ENCODE measurements around the gene KCNAB1. TPM values are rescaled to one million over a fixed set of nuclear protein-coding genes. Genes with fewer than 3 reads are reported as not detected.
A peak's percentile ranks its signal among the peaks of the same experiment; 100 is the strongest.

Gene KCNAB1
- total RNA-seq, 2 experiments from 2014 or later = not detected

DNA sequence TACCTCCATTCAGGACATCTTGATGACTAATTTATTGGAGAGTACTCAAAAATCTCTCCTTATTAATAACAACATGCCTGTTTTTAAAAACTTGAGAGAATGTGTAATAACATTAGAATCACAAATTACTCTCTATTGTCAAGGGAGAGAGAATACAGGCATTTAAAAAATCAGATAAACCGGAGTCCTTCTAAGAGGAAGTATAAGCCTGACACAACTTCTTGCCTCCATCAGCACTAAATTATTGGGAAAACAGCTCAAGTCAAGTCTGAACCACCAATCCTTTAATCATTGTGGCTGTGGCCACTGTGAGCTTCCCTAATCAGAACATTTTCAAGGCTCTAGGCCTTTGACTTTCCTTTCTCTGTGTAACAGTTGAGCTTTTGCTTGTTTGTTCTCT lies 396.6 kb downstream of the KCNAB1 start:
- no peaks in the 10 kb centered on the region for H3K36me3 Mint-ChIP-seq
- peaks cover 13% of the 10 kb centered on the region for H3K4me1 Mint-ChIP-seq (ENCODE audit: low read depth)
- H3K27ac Mint-ChIP-seq = no peak overlapping the region
- H3K4me3 Mint-ChIP-seq = no peak overlapping the region
- no peaks in the 10 kb centered on the region for H3K9me3 Mint-ChIP-seq
- intact Hi-C loops (cut with micrococcal nuclease) = no loop called here
- POLR2A ChIA-PET = no interaction called here
- CTCF ChIA-PET = interaction anchor here (0.6 to 1.4 kb wide), 3 partner anchors 473 to 620 kb away, joined by 3 to 7 read pairs (median 6); no protein-coding TSS in a partner anchor
- DNase-seq = no peak
- H3K27me3 Mint-ChIP-seq = peaks cover 3% of the 10 kb centered on the region

DNA sequence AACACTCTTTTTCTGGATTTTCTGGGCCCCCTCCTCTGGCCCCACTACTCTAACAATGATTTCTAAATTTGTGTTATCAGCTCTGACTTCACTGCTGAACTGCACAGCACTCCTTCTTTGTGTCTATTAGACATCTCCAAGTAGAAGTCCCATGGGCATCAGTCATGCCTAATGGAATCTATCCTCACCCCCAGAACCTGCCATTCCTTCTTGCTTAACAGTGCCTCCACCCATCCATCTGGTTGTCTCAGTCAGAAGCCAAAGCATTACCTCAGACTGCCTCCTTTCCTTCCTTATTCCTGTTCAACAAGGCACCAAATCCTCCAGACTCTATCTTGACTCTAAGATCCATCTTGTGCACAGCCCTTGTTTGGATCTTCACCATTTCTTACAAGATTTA lies 398.3 kb downstream of the KCNAB1 start:
- POLR2A ChIA-PET = no interaction called here
- CTCF ChIA-PET = interaction anchor here (1.2 to 1.5 kb wide), 3 partner anchors 9 to 366 kb away, joined by 3 to 7 read pairs (median 5); no protein-coding TSS in a partner anchor
- H3K4me3 Mint-ChIP-seq = no peak overlapping the region
- no peak for DNase-seq
- H3K9me3 Mint-ChIP-seq = no peaks in the 10 kb centered on the region
- peaks cover 9% of the 10 kb centered on the region for H3K27me3 Mint-ChIP-seq
- H3K36me3 Mint-ChIP-seq = no peaks in the 10 kb centered on the region
- H3K4me1 Mint-ChIP-seq (ENCODE audit: low read depth) = peaks cover 10% of the 10 kb centered on the region
- H3K27ac Mint-ChIP-seq = no peak overlapping the region
- intact Hi-C loops (cut with micrococcal nuclease) = loop anchor here (1.0 kb wide), 1 partner anchor 34 kb away; no protein-coding TSS in a partner anchor

DNA sequence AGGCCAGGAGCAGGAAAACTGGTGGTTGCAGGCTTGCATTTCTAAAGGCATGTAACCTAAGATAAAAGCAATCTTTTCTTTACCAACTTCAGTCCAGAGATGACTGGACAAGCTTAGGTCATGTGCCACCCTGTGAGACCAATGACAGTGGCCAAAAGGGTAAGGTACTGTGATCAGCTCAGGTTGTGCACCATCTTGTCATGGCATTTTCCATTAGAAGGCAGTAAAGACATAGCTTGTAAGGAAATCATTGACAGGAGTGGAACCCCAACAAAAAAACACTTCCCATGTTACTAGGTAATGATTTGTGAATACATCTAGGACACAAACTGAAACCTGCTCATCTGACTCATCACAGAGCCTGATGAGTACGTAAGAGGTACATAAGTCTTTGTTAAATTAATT lies 399.4 kb downstream of the KCNAB1 start:
- Mint-ChIP-seq H3K27ac (no peak overlapping the region), H3K4me3 (no peak overlapping the region), H3K27me3 (peaks cover 9% of the 10 kb centered on the region), H3K4me1 (ENCODE audit: low read depth) (peaks cover 19% of the 10 kb centered on the region), H3K36me3 (peaks cover 3% of the 10 kb centered on the region), H3K9me3 (peaks cover 3% of the 10 kb centered on the region)
- ChIA-PET CTCF (interaction anchor here (0.8 to 1.5 kb wide), 4 partner anchors 10 to 369 kb away, joined by 3 to 7 read pairs (median 4); partner anchors contain the start of gene SSR3), POLR2A (interaction anchor here (1.0 to 1.2 kb wide), 2 partner anchors 9 to 14 kb away, joined by 3 read pairs; no protein-coding TSS in a partner anchor)
- intact Hi-C loops (cut with micrococcal nuclease) = loop anchor here (1.0 kb wide), 1 partner anchor 35 kb away; no protein-coding TSS in a partner anchor
- peak; percentile 41 for DNase-seq

DNA sequence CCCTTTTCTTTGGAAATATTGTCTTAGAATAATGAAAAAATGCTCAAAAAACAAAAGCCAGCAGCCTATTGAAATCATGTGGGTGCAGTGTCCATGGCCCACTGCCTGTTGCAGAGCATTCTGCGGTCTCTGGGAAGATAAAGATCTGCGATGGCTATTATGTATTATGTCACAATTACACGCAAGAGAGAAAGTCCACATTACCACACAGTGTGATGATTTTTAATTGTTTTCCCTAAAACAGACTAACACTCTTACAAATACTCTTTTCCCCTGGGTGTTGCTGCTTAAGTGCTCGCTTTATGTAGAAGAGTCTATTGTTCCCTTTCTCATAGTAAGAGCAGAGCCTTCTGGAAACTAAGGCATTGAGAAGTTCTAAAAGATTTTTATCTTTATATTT lies 402.3 kb downstream of the KCNAB1 start:
- intact Hi-C loops (cut with micrococcal nuclease) = no loop called here
- DNase-seq = no peak
- Mint-ChIP-seq H3K27me3 (peaks cover 9% of the 10 kb centered on the region), H3K4me1 (ENCODE audit: low read depth) (peaks cover 20% of the 10 kb centered on the region), H3K36me3 (peaks cover 3% of the 10 kb centered on the region), H3K27ac (no peak overlapping the region), H3K9me3 (peaks cover 3% of the 10 kb centered on the region), H3K4me3 (no peak overlapping the region)
- ChIA-PET CTCF (interaction anchor here (0.6 kb wide), 1 partner anchor 231 kb away, joined by 3 read pairs; no protein-coding TSS in a partner anchor), POLR2A (no interaction called here)

DNA sequence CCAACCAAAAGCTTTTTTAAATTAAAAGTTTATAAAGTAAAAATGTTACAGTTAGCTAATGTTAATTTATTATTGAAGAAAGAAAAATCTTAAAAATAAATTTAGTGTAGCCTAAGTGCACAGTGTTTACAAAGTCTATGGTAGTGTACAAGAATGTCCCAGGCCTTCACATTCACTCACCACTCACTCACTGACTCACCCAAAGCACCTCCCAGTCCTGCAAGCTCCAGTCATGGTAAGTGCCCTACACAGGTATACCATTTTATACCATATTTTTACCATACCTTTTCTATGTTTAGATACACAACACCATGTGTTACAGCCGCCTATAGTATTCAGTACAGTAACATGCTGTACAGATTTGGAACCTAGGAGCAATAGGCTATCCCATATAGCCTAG lies 405.4 kb downstream of the KCNAB1 start:
- intact Hi-C loops (cut with micrococcal nuclease) = no loop called here
- POLR2A ChIA-PET = interaction anchor here (0.6 kb wide), 2 partner anchors 24 to 367 kb away, joined by 3 read pairs; no protein-coding TSS in a partner anchor

DNA sequence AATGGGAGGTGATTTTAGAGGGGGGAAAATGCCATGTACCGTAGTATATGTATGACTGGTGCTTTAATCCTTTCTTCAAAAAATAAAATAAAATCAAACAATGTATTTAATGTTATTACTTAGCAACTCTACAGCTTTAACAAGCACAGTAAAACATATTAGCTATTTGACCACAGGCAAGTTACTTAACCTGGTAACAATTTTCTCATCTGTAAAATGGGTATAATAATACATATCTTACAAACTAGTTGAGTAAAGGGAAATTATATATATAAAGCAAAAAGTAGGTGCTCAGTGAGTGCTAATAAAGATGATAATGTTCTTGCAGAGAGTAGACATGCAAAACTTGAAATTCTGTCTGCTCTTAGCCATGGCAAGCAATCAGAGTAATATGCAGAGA lies 406.7 kb downstream of the KCNAB1 start:
- ChIA-PET POLR2A (no interaction called here), CTCF (interaction anchor here (0.7 to 1.2 kb wide), 2 partner anchors 17 to 603 kb away, joined by 3 to 4 read pairs; no protein-coding TSS in a partner anchor)
- H3K4me3 Mint-ChIP-seq = no peak overlapping the region
- no peak overlapping the region for H3K27ac Mint-ChIP-seq
- intact Hi-C loops (cut with micrococcal nuclease) = no loop called here
- no peak for DNase-seq
- H3K4me1 Mint-ChIP-seq (ENCODE audit: low read depth) = peaks cover 12% of the 10 kb centered on the region
- H3K27me3 Mint-ChIP-seq = peaks cover 6% of the 10 kb centered on the region
- peaks cover 3% of the 10 kb centered on the region for H3K36me3 Mint-ChIP-seq
- H3K9me3 Mint-ChIP-seq = peaks cover 3% of the 10 kb centered on the region

More for the DNA sequence above, 405.4 kb downstream of the KCNAB1 start:
- CTCF ChIA-PET = interaction anchor here (0.7 to 2.5 kb wide), 4 partner anchors 9 to 51 kb away, joined by 3 to 9 read pairs (median 6); no protein-coding TSS in a partner anchor
- no peak overlapping the region for H3K4me3 Mint-ChIP-seq
- peaks cover 3% of the 10 kb centered on the region for H3K9me3 Mint-ChIP-seq
- peaks cover 3% of the 10 kb centered on the region for H3K36me3 Mint-ChIP-seq
- H3K4me1 Mint-ChIP-seq (ENCODE audit: low read depth) = peaks cover 12% of the 10 kb centered on the region
- no peak for DNase-seq
- H3K27me3 Mint-ChIP-seq = peaks cover 6% of the 10 kb centered on the region
- no peak overlapping the region for H3K27ac Mint-ChIP-seq

DNA sequence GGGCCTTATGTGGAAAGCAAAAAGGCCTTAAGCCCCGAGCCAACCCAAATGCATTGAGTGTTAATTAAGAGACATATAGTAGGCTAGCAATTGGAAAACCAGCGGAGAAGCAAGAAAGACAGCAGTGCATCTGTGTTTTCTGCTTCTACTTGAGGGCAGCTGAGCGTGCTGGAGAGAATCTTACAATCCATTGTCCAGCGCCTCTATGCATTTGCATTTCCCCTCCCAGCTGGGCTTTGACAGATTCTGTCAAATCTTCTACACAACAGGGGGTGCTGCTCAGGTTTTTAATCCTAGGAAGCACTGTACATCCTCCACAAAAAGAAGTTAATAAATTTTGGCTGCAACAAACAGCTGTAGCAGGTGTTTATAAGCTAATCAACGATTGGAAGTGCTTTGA lies 410.6 kb downstream of the KCNAB1 start:
- ChIA-PET CTCF (no interaction called here), POLR2A (no interaction called here)
- H3K4me1 Mint-ChIP-seq (ENCODE audit: low read depth) = peaks cover 7% of the 10 kb centered on the region
- no peaks in the 10 kb centered on the region for H3K36me3 Mint-ChIP-seq
- no peaks in the 10 kb centered on the region for H3K27me3 Mint-ChIP-seq
- no peak overlapping the region for H3K4me3 Mint-ChIP-seq
- intact Hi-C loops (cut with micrococcal nuclease) = no loop called here
- H3K9me3 Mint-ChIP-seq = no peaks in the 10 kb centered on the region
- no peak for DNase-seq
- no peak overlapping the region for H3K27ac Mint-ChIP-seq

DNA sequence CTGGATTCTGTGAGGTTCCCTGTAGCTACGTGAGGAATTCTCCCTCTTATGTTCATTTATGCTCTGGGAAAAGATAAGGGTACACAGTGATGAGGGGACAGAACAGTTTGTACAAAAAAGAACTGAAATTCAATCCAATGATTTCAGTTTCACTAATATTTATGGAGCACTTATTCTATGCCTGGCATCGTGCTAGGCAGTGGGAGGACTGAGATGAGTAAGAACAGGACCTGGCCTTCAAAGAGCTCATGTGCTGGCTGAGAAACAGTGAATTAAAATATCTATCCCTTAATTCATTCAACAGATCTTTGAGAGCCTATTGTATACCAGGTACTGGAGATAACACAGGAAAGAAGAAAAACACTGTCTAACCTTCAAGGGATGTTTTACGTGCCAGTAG lies 412.4 kb downstream of the KCNAB1 start:
- ChIA-PET POLR2A (no interaction called here), CTCF (no interaction called here)
- no peak for DNase-seq
- intact Hi-C loops (cut with micrococcal nuclease) = no loop called here
- H3K9me3 Mint-ChIP-seq = no peaks in the 10 kb centered on the region
- no peak overlapping the region for H3K27ac Mint-ChIP-seq
- no peaks in the 10 kb centered on the region for H3K36me3 Mint-ChIP-seq
- H3K4me1 Mint-ChIP-seq (ENCODE audit: low read depth) = peaks cover 8% of the 10 kb centered on the region
- H3K4me3 Mint-ChIP-seq = no peak overlapping the region
- H3K27me3 Mint-ChIP-seq = no peaks in the 10 kb centered on the region

DNA sequence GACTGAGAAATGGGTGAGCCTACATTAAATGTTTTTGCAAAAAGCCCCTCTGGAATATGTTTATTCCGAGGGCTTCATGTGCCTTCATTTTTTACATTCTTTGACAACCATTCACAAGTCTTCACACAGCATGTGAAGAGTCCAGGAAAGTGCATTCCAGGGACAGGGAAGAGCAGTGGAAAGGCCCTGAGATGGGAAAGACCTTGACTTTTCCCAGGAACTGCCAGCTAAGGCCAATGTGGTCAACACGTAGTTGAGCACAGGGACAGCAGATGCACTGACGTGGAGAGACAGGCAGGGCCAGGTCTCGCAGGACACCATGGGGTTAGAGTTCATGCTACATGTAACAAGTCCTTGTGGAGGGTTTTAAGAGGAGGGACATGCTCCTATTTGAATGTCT lies 412.8 kb downstream of the KCNAB1 start:
- no peak for DNase-seq
- Mint-ChIP-seq H3K27me3 (no peaks in the 10 kb centered on the region), H3K9me3 (no peaks in the 10 kb centered on the region), H3K4me3 (no peak overlapping the region), H3K36me3 (no peaks in the 10 kb centered on the region), H3K4me1 (ENCODE audit: low read depth) (peaks cover 8% of the 10 kb centered on the region), H3K27ac (no peak overlapping the region)
- ChIA-PET POLR2A (no interaction called here), CTCF (no interaction called here)
- intact Hi-C loops (cut with micrococcal nuclease) = no loop called here

DNA sequence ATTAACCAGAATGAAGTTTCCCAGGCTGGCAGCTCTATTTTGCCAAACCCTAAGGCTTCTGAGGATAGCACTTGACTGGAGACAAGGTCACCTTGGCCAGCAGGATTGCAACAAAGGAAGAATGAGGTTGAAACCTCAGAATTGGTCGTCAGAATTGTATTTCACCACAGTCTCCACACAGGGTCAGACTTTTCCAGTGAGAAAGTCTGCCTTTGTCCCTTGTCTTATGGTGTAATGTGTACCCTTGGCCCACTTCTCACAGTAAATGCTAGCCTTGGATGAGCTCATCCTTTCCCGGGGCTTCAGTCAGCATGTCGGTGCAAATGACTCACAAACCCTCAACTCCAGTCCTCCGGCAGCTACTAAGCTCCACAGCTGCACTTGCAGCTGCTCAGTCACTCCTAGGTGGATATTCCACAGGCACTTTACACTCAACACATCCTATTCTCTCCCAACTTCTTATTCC lies 414.8 kb downstream of the KCNAB1 start:
- no peak overlapping the region for H3K27ac Mint-ChIP-seq

DNA sequence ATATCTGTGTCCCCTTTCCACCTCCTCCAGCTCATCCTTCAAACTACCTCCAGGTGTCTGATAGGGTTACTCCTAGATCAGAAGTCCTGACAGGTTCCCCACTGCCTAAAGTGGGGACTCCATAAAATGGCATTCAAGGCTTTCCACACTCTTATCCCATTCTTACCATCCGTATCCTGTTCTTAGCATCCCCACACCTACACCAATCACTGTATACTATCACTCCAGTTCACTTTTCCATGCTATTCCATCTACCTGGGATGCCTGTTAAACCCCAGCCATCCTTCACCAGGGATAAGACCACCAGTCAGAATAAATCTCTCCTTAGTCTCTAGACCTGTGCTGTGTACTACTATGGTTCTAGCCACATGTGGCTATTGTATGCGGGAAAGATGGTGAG lies 415.4 kb downstream of the KCNAB1 start:
- Mint-ChIP-seq H3K4me3 (no peak overlapping the region), H3K9me3 (no peaks in the 10 kb centered on the region), H3K27ac (no peak overlapping the region), H3K4me1 (ENCODE audit: low read depth) (peaks cover 8% of the 10 kb centered on the region), H3K27me3 (no peaks in the 10 kb centered on the region), H3K36me3 (peaks cover 2% of the 10 kb centered on the region)
- POLR2A ChIA-PET = no interaction called here
- DNase-seq = no peak
- CTCF ChIA-PET = interaction anchor here (1.5 kb wide), 1 partner anchor 11 kb away, joined by 5 read pairs; no protein-coding TSS in a partner anchor
- intact Hi-C loops (cut with micrococcal nuclease) = no loop called here

More for the DNA sequence above, 414.8 kb downstream of the KCNAB1 start:
- Mint-ChIP-seq H3K27me3 (no peaks in the 10 kb centered on the region), H3K9me3 (no peaks in the 10 kb centered on the region), H3K4me1 (ENCODE audit: low read depth) (peaks cover 8% of the 10 kb centered on the region), H3K4me3 (no peak overlapping the region), H3K36me3 (peaks cover 2% of the 10 kb centered on the region)
- DNase-seq = peak; percentile 54
- ChIA-PET CTCF (interaction anchor here (0.9 to 1.5 kb wide), 2 partner anchors 11 to 25 kb away, joined by 3 to 5 read pairs; no protein-coding TSS in a partner anchor), POLR2A (no interaction called here)
- intact Hi-C loops (cut with micrococcal nuclease) = no loop called here

DNA sequence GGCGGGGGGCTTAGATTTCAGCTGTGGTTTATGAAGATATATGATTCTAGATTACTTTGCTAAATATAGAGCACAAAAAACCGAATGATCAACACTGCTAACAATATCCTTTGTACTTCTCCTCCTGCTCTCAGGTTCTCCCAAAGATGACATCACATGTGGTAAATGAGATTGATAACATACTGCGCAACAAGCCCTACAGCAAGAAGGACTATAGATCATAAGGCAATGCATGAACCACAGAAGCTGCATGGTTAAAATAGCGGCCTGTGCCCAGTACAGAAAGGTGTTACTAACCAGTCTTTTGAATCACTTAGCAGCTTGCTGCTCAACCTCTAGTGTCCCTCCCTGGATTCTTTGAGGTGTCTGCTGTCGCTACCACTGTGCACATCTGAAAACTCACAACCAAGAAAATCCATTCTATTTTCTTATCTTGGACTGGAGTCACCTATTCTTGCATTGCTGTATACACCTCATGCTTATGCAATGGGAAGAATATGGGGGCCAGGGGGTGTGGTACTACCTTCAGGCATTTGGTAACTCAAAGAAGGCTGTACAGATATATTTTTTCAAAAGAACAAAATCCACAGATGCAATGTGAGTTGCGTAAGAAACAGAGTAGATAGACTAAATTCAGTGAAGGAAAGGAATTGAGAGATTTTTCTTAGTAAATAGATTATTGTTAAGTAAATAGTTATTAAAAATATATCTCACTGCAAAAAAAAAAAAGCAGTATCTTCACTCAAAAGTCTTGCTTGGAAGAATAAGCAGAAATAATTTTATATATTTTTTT lies 416.3 kb downstream of the KCNAB1 start:
- Mint-ChIP-seq H3K9me3 (no peaks in the 10 kb centered on the region), H3K4me3 (no peak overlapping the region), H3K27ac (no peak overlapping the region), H3K4me1 (ENCODE audit: low read depth) (peaks cover 8% of the 10 kb centered on the region), H3K27me3 (no peaks in the 10 kb centered on the region), H3K36me3 (peaks cover 2% of the 10 kb centered on the region)
- DNase-seq = no peak
- intact Hi-C loops (cut with micrococcal nuclease) = no loop called here
- CTCF ChIA-PET = no interaction called here
- POLR2A ChIA-PET = no interaction called here
